Measurements from ENCODE around the gene GNAQ.

GRCh38 chr9:77817590-77818311 lies 213.9 kb downstream of the GNAQ start:
- TF ChIP-seq CTCF (conservative IDR thresholded peaks at IDR 0.05 in 1 of 2, IDR thresholded peaks at IDR 0.05 in 1 of 2; ENCODE audit: extremely low read depth in 1 of 2, insufficient read depth in 1 of 2, low read depth in 1 of 2, low read length in 2 of 2) (no peak), EZH2 (IDR thresholded peaks at IDR 0.05; ENCODE audit: borderline replicate concordance, low read length) (no peak)
